Colonic mucosa (tissue), 4 donors: ENCODE results near the gene GTF3C1. TPM values are rescaled to one million over a fixed set of nuclear protein-coding genes. Genes with fewer than 3 reads are reported as not detected.

ENCODE experiments used
- DNase-seq: peaks from one replicate; pipeline ENCODE4 v3.0.0-alpha.2; 2020
- H3K27ac ChIP-seq: fragments of 200-600 bp; one replicate; pipeline ENCODE4 v1.8.0; 2021
- H3K27me3 ChIP-seq: fragments of 200-600 bp; one replicate; pipeline ENCODE4 v1.8.0; 2021
- H3K36me3 ChIP-seq: fragments of 200-600 bp; one replicate; pipeline ENCODE4 v1.8.0; 2021
- H3K4me1 ChIP-seq: fragments of 200-600 bp; one replicate; pipeline ENCODE4 v1.8.0; 2021; ENCODE audit warnings: mild to moderate bottlenecking
- H3K4me3 ChIP-seq: fragments of 200-600 bp; one replicate; pipeline ENCODE4 v1.8.0; 2021
- H3K9ac ChIP-seq, 2 donors: one replicate each; pipeline ENCODE4 v1.7.0; 2013; ENCODE audit warnings: control low read depth in 2 of 2, low read depth in 2 of 2, low read length in 2 of 2
- H3K9me3 ChIP-seq: fragments of 200-600 bp; one replicate; pipeline ENCODE4 v1.8.0; 2021
- CTCF ChIP-seq: fragments of 200-600 bp; IDR thresholded peaks from one replicate; pipeline ENCODE4 v1.8.0; 2022; ENCODE audit warnings: antibody characterized with exemption, mild to moderate bottlenecking
- intact Hi-C: fragments of 100-400 bp; cut with DNase I; formaldehyde crosslinking; loops from one replicate; pipeline ENCODE4 v1.14.1; 2022
- total RNA-seq, 2 donors: library from RNA; stranded (reverse); fragmentation: NEBNext Ultra II Directional in 1 of 2; extraction: Animal tissue kit (Norgen Biotek cat#: 25700) in 1 of 2; gene quantifications; one replicate each; pipeline ENCODE4 v1.2.1, GENCODE V29; 2021
- donor health status: healthy.
- donor health status: DM: no; HTN: no; CAD: no.
- donor health status: DM: no; HTN: no; CAD: no.

The GTF3C1 gene
- total RNA-seq, 2 donors from 2014 or later = 40.1 to 67.8 TPM

DNA sequence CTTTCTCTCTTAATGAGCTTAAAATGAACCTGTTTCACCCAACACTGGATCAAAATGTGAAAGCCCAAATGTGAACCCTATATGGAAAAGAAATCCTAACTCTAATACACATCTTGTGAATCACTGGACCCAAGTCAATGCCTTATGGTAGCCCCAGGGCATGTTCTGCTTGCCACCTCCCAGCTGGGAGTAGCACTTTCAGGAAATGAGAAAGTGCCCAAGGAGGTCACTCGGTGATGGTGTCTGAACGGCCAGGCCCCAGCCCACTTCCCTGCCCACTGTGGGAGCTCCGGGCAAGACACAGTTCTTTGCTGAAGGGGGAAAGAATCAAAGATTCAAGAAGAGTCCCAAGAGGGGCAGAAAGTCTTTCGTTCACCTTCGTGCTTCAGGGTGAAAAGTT, 46.1 kb downstream of the GTF3C1 start:
- Histone ChIP-seq H3K4me1 (no peaks in the 10 kb centered on the region), H3K27ac (no peak overlapping the region), H3K9ac (no peak overlapping the region), H3K36me3 (peaks cover 70% of the 10 kb centered on the region), H3K27me3 (no peaks in the 10 kb centered on the region), H3K9me3 (no peaks in the 10 kb centered on the region), H3K4me3 (no peak overlapping the region)
- no peak for DNase-seq
- intact Hi-C loops = no loop called here
- no peak for TF ChIP-seq CTCF

DNA sequence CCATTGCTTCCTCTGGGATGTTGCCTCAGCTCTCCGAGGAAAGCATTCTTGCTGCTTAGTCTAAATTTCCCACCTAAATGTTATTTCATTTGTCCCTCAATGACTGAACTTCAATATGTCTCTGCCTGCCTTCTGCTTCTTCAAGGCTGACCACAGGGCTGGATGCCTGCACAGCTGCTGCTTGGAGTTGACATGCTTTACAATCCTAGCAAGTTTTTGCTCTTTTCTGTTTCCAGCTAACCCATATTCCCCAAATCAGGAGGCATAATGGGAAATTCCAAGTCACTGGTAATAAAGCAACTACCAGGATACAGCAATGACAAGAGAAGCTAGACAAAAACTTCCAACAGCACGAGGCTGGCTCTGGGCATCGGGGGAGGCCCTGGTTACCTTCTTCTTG, 48.9 kb downstream of the GTF3C1 start:
- H3K9me3 ChIP-seq = no peaks in the 10 kb centered on the region
- no peak overlapping the region for H3K4me3 ChIP-seq
- no peaks in the 10 kb centered on the region for H3K4me1 ChIP-seq
- DNase-seq = no peak
- H3K27ac ChIP-seq = no peak overlapping the region
- H3K36me3 ChIP-seq = peaks cover 50% of the 10 kb centered on the region
- H3K27me3 ChIP-seq = no peaks in the 10 kb centered on the region
- no peak for TF ChIP-seq CTCF
- H3K9ac ChIP-seq = no peak overlapping the region
- intact Hi-C loops = no loop called here

DNA sequence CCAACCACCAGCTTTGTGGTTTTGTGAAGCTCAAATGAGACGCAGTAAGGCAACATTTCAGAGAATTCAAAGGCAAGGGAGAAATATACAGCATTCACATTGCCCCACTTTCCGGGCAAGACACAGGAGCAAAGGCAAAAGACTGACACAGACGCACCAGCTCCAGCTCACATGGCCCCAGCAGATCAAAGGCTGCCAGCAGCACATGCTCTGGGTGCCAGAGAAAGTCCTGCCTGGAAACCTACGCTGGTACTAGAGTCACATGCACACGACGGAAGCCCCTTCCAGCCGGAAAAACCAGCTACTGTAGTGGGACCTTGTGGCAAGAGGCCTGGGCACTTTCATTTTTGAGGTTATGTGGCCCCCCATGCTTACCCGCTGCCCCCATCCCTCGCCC, 50.1 kb downstream of the GTF3C1 start:
- Histone ChIP-seq H3K36me3 (peaks cover 50% of the 10 kb centered on the region), H3K9me3 (no peaks in the 10 kb centered on the region), H3K27ac (no peak overlapping the region), H3K27me3 (no peaks in the 10 kb centered on the region), H3K4me1 (no peaks in the 10 kb centered on the region), H3K4me3 (no peak overlapping the region), H3K9ac (no peak overlapping the region)
- intact Hi-C loops = no loop called here
- TF ChIP-seq CTCF = no peak
- DNase-seq = no peak

- Histone ChIP-seq H3K36me3 (peaks cover 48% of the 10 kb centered on the region), H3K27ac (no peak overlapping the region), H3K4me3 (no peak overlapping the region), H3K27me3 (no peaks in the 10 kb centered on the region), H3K9me3 (no peaks in the 10 kb centered on the region), H3K9ac (no peak overlapping the region), H3K4me1 (no peaks in the 10 kb centered on the region)
- intact Hi-C loops = no loop called here
- no peak for TF ChIP-seq CTCF
- DNase-seq = no peak
These were observed 50.6 kb downstream of the GTF3C1 start for GRCh38 chr16:27498916-27499658.

GRCh38 chr16:27498031-27498825, 51.5 kb downstream of the GTF3C1 start:
- no peak for TF ChIP-seq CTCF
- DNase-seq = no peak
- intact Hi-C loops = no loop called here
- Histone ChIP-seq H3K36me3 (peaks cover 40% of the 10 kb centered on the region), H3K27ac (no peak overlapping the region), H3K9me3 (no peaks in the 10 kb centered on the region), H3K9ac (no peak overlapping the region), H3K27me3 (no peaks in the 10 kb centered on the region), H3K4me1 (no peaks in the 10 kb centered on the region), H3K4me3 (no peak overlapping the region)
